GM23248 (cell line): Measurements from ENCODE around the gene KRTAP17-1.

Source experiments
- EZH2 ChIP-seq: fragments of 200-600 bp; sonication (generic); IDR thresholded peaks from 2 replicates; pipeline ENCODE4 v1.6.1; 2018; ENCODE audit warnings: antibody characterized with exemption, mild to moderate bottlenecking; ENCODE audit not compliant: insufficient read depth, poor library complexity, severe bottlenecking
- EZH2phosphoT487 ChIP-seq: fragments of 200-600 bp; sonication (generic); IDR thresholded peaks from 2 replicates; pipeline ENCODE4 v1.6.1; 2018; ENCODE audit warnings: antibody characterized with exemption, moderate library complexity, mild to moderate bottlenecking, low read depth; ENCODE audit not compliant: insufficient read depth

GRCh38 chr17:41301204-41301790 lies 14.2 kb downstream of the KRTAP17-1 start:
- TF ChIP-seq EZH2phosphoT487 = no peak
- no peak for TF ChIP-seq EZH2
